ENCODE data around the gene SYNDIG1L.

DNA sequence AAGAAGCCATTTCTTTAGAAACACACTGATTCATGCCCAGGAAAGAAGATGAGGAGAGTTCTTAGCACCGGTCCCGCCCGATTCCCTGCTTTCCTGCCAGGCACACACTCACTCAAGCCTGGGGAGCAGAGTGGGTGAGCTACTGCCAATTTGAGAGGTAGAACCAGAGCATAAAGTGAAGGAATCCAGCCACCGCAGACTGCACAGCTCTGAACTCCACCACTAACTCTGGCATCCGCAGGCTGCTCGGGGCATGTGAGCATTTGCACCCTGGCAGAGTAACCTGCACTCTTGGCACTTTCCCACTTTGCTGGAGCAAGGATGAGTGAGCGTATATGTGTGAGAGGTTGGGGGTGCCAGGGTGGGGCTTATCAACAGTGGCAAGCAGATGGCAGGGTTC lies 4.0 kb upstream of the SYNDIG1L start:
- TF ChIP-seq EZH2 (IDR thresholded peaks at IDR 0.05; ENCODE audit: low read length) = no peak
- TF ChIP-seq, protein P1, sequence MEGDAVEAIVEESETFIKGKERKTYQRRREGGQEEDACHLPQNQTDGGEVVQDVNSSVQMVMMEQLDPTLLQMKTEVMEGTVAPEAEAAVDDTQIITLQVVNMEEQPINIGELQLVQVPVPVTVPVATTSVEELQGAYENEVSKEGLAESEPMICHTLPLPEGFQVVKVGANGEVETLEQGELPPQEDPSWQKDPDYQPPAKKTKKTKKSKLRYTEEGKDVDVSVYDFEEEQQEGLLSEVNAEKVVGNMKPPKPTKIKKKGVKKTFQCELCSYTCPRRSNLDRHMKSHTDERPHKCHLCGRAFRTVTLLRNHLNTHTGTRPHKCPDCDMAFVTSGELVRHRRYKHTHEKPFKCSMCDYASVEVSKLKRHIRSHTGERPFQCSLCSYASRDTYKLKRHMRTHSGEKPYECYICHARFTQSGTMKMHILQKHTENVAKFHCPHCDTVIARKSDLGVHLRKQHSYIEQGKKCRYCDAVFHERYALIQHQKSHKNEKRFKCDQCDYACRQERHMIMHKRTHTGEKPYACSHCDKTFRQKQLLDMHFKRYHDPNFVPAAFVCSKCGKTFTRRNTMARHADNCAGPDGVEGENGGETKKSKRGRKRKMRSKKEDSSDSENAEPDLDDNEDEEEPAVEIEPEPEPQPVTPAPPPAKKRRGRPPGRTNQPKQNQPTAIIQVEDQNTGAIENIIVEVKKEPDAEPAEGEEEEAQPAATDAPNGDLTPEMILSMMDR (optimal IDR thresholded peaks at IDR 0.05 in 1 of 3, IDR thresholded peaks at IDR 0.05 in 1 of 3, conservative IDR thresholded peaks at IDR 0.05 in 1 of 3; ENCODE audit: extremely low read depth in 1 of 3, insufficient read depth in 2 of 3, low read length in 3 of 3) = no peak
